Retinal pigment epithelial cell (primary cell): ENCODE results near the gene FRY.

Experiments used
- DNase-seq: peaks from one replicate; pipeline ENCODE4 v3.0.0-alpha.2; 2010; ENCODE audit warnings: low read depth
- H3K4me3 ChIP-seq: 2 replicates; pipeline ENCODE4 v1.5.1; 2011; ENCODE audit warnings: mild to moderate bottlenecking, low read length, control low read depth, moderate library complexity
- TF ChIP-seq, protein P1 (sequence below): conservative IDR thresholded peaks from 2 replicates; pipeline ENCODE4 v1.5.1; 2011; ENCODE audit warnings: low read depth, low read length, control low read depth, inconsistent platforms

The FRY gene

GRCh38 chr13:32016631-32017030 is 14.9 kb upstream of the FRY start:
- no peak overlapping the region for H3K4me3 ChIP-seq
- TF ChIP-seq, protein P1, sequence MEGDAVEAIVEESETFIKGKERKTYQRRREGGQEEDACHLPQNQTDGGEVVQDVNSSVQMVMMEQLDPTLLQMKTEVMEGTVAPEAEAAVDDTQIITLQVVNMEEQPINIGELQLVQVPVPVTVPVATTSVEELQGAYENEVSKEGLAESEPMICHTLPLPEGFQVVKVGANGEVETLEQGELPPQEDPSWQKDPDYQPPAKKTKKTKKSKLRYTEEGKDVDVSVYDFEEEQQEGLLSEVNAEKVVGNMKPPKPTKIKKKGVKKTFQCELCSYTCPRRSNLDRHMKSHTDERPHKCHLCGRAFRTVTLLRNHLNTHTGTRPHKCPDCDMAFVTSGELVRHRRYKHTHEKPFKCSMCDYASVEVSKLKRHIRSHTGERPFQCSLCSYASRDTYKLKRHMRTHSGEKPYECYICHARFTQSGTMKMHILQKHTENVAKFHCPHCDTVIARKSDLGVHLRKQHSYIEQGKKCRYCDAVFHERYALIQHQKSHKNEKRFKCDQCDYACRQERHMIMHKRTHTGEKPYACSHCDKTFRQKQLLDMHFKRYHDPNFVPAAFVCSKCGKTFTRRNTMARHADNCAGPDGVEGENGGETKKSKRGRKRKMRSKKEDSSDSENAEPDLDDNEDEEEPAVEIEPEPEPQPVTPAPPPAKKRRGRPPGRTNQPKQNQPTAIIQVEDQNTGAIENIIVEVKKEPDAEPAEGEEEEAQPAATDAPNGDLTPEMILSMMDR: no peak
- peak; percentile 89 for DNase-seq

DNA sequence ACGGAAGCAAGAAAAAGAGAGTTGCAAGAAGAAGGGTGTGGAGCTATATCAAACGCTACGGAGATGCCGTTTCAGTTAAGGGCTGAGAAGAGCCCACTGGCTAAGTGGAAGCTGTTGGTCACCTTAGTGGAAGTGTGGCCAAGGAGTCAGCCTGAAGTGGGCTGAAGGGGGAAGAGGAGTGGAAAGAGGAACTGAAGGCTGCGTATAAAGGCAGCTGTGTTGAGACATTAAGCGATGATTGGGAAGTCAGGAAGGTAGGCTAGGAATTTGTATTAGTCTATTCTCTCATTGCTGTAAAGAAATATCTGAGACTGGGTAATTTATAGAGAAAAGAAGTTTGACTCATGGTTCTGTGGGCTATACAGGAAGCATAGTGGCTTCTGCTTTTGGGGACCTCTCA is 14.1 kb upstream of the FRY start:
- H3K4me3 ChIP-seq: no peak overlapping the region
- TF ChIP-seq, protein P1: no peak
- no peak for DNase-seq

- TF ChIP-seq, protein P1: peak; percentile 97
- DNase-seq: no peak
- no peak overlapping the region for H3K4me3 ChIP-seq
Observed at GRCh38 chr13:32019612-32020233, 11.9 kb upstream of the FRY start.

DNA sequence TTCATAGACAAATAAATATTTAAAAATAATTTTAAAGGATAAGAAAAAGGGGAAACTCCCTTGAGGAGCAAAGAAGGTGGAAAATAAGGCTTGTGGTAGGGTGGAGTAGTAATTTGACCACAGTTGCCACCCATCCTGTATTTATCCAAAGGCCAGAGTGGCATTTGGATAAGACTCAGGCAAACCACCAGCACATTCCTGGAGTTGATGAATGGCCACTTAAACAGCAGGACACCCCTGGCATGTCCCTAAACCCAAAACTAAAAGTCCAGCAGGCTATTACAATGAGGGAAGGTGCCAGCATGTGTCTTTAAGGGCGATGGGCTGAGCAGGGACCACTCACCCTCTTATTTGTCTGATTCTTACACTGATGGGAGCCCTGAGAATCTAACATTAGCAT is 9.8 kb upstream of the FRY start:
- H3K4me3 ChIP-seq: no peak overlapping the region
- TF ChIP-seq, protein P1: no peak
- no peak for DNase-seq

GRCh38 chr13:32022311-32022710 is 9.3 kb upstream of the FRY start:
- H3K4me3 ChIP-seq: no peak overlapping the region
- no peak for DNase-seq
- TF ChIP-seq, protein P1: no peak

GRCh38 chr13:32023096-32023495 is 8.5 kb upstream of the FRY start:
- DNase-seq: no peak
- TF ChIP-seq, protein P1: no peak
- H3K4me3 ChIP-seq: no peak overlapping the region

DNA sequence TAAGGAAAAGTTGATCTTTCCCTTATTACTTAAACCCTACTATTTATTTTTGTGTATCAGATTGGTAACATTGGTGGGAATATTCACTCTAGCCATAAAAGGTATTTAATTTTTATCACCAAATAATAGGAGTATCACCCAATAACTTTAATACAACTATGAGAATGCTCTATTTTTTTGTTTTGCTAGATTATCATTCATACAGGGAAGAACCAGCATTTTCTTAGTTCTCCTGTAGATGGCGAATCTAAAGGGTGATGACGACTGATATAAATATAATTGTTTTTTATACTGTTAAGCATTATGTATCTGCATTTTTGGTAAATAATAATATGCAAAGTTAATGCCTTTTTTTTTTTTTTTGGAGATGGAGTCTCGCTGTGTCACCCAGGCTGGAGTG is 7.9 kb upstream of the FRY start:
- no peak for DNase-seq
- TF ChIP-seq, protein P1: peak; percentile 46
- H3K4me3 ChIP-seq: no peak overlapping the region
